HPDE6-E6E7 (cell line): ENCODE measurements around the gene CLIC6.
"Not testable (repeated sequence)": the region's sequence is repeated elsewhere in the genome, so short reads cannot be mapped to it uniquely, and the experiment has no call there.

ENCODE experiments used
- DNase-seq: peaks from one replicate; pipeline ENCODE4 v3.0.0; 2011; ENCODE audit warnings: missing footprints; ENCODE audit errors: extremely low spot score

CLIC6 gene

GRCh38 chr21:34651642-34652041, 17.2 kb upstream of the CLIC6 start:
- DNase-seq, result no peak

GRCh38 chr21:34653522-34653921, 15.3 kb upstream of the CLIC6 start:
- no peak for DNase-seq

GRCh38 chr21:34661848-34662247, 6.9 kb upstream of the CLIC6 start:
- DNase-seq, result no peak

GRCh38 chr21:34667761-34668160, 1.0 kb upstream of the CLIC6 start:
- DNase-seq, result no peak

GRCh38 chr21:34669149-34669879, 520 bp downstream of the CLIC6 start:
- no peak for DNase-seq

GRCh38 chr21:34669880-34670219, 1.1 kb downstream of the CLIC6 start:
- not testable (repeated sequence) for DNase-seq

- DNase-seq, result no peak
Measured at GRCh38 chr21:34670220-34670961, 1.6 kb downstream of the CLIC6 start.

GRCh38 chr21:34670962-34671348, 2.2 kb downstream of the CLIC6 start:
- DNase-seq, result no peak

- DNase-seq, result no peak
Measured at GRCh38 chr21:34671462-34671861, 2.7 kb downstream of the CLIC6 start.

GRCh38 chr21:34671891-34672290, 3.1 kb downstream of the CLIC6 start:
- DNase-seq, result no peak

- no peak for DNase-seq
Measured at GRCh38 chr21:34673006-34673405, 4.2 kb downstream of the CLIC6 start.

- DNase-seq, result no peak
Measured at GRCh38 chr21:34674468-34674867, 5.7 kb downstream of the CLIC6 start.

- DNase-seq, result no peak
Measured at GRCh38 chr21:34675871-34676270, 7.1 kb downstream of the CLIC6 start.

- DNase-seq, result no peak
Measured at GRCh38 chr21:34679051-34679450, 10.3 kb downstream of the CLIC6 start.

- no peak for DNase-seq
Measured at GRCh38 chr21:34684174-34684876, 15.5 kb downstream of the CLIC6 start.

GRCh38 chr21:34687065-34687464, 18.3 kb downstream of the CLIC6 start:
- DNase-seq, result no peak

GRCh38 chr21:34687745-34688144, 19.0 kb downstream of the CLIC6 start:
- DNase-seq, result no peak

- DNase-seq, result no peak
Measured at GRCh38 chr21:34688145-34688544, 19.4 kb downstream of the CLIC6 start.

- DNase-seq, result no peak
Measured at GRCh38 chr21:34688715-34689114, 19.9 kb downstream of the CLIC6 start.

GRCh38 chr21:34690041-34690792, 21.4 kb downstream of the CLIC6 start:
- DNase-seq, result peak; percentile 33

- DNase-seq, result no peak
Measured at GRCh38 chr21:34690793-34691175, 22.0 kb downstream of the CLIC6 start.

- DNase-seq, result no peak
Measured at GRCh38 chr21:34691390-34692032, 22.7 kb downstream of the CLIC6 start.
